ENCODE data around the gene PPP1CA.

The PPP1CA gene

GRCh38 chr11:67396587-67397389 lies 4.9 kb downstream of the PPP1CA start:
- no peak for DNase-seq
- Histone ChIP-seq H3K27ac (no peak overlapping the region), H3K4me3 (ENCODE audit: low read depth, low read length) (no peak overlapping the region), H3K36me3 (peaks cover 85% of the 10 kb centered on the region), H3K9me3 (ENCODE audit: severe bottlenecking) (no peaks in the 10 kb centered on the region), H3K27me3 (ENCODE audit: insufficient read depth, low read depth, severe bottlenecking) (no peaks in the 10 kb centered on the region)
- TF ChIP-seq, protein P1, sequence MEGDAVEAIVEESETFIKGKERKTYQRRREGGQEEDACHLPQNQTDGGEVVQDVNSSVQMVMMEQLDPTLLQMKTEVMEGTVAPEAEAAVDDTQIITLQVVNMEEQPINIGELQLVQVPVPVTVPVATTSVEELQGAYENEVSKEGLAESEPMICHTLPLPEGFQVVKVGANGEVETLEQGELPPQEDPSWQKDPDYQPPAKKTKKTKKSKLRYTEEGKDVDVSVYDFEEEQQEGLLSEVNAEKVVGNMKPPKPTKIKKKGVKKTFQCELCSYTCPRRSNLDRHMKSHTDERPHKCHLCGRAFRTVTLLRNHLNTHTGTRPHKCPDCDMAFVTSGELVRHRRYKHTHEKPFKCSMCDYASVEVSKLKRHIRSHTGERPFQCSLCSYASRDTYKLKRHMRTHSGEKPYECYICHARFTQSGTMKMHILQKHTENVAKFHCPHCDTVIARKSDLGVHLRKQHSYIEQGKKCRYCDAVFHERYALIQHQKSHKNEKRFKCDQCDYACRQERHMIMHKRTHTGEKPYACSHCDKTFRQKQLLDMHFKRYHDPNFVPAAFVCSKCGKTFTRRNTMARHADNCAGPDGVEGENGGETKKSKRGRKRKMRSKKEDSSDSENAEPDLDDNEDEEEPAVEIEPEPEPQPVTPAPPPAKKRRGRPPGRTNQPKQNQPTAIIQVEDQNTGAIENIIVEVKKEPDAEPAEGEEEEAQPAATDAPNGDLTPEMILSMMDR (IDR thresholded peaks at IDR 0.05; ENCODE audit: low read depth, low read length), result no peak

GRCh38 chr11:67396259-67396581 lies 5.4 kb downstream of the PPP1CA start:
- no peaks in the 10 kb centered on the region for H3K9me3 ChIP-seq (ENCODE audit: severe bottlenecking)
- DNase-seq, result no peak
- TF ChIP-seq, protein P1 (IDR thresholded peaks at IDR 0.05; ENCODE audit: low read depth, low read length), result no peak
- no peak overlapping the region for H3K4me3 ChIP-seq (ENCODE audit: low read depth, low read length)
- no peak overlapping the region for H3K27ac ChIP-seq
- peaks cover 85% of the 10 kb centered on the region for H3K36me3 ChIP-seq
- H3K27me3 ChIP-seq (ENCODE audit: insufficient read depth, low read depth, severe bottlenecking), result no peaks in the 10 kb centered on the region

GRCh38 chr11:67395555-67396258 lies 6.0 kb downstream of the PPP1CA start:
- TF ChIP-seq, protein P1 (IDR thresholded peaks at IDR 0.05; ENCODE audit: low read depth, low read length), result no peak
- no peak overlapping the region for H3K27ac ChIP-seq

DNA sequence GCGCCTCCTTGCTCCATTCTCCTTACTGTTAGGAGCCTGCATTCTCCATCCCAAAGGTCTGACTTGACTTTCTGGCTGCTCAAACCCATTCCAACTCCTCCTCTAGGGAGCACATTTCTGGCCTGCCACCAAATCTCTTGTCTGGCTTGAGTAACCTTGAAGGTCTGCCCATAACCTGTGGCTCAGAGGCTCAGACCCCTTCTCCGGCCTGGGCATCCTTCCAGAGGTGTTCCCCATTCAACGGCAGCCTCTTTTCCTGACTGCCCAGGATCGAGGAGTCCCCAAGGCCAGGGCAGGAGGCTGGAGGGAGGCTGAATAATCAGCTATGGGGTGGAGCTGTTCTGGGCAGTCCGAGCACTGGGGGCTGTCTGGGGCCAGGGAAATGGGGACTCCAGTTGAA lies 7.7 kb downstream of the PPP1CA start:
- DNase-seq, result no peak
- no peaks in the 10 kb centered on the region for H3K27me3 ChIP-seq (ENCODE audit: insufficient read depth, low read depth, severe bottlenecking)
- peaks cover 62% of the 10 kb centered on the region for H3K36me3 ChIP-seq
- TF ChIP-seq, protein P1 (IDR thresholded peaks at IDR 0.05; ENCODE audit: low read depth, low read length), result no peak
- H3K9me3 ChIP-seq (ENCODE audit: severe bottlenecking), result no peaks in the 10 kb centered on the region
- no peak overlapping the region for H3K27ac ChIP-seq
- H3K4me3 ChIP-seq (ENCODE audit: low read depth, low read length), result no peak overlapping the region

More at GRCh38 chr11:67395555-67396258, 6.0 kb downstream of the PPP1CA start:
- Histone ChIP-seq H3K27me3 (ENCODE audit: insufficient read depth, low read depth, severe bottlenecking) (no peaks in the 10 kb centered on the region), H3K9me3 (ENCODE audit: severe bottlenecking) (no peaks in the 10 kb centered on the region), H3K4me3 (ENCODE audit: low read depth, low read length) (no peak overlapping the region), H3K36me3 (peaks cover 80% of the 10 kb centered on the region)
- no peak for DNase-seq

DNA sequence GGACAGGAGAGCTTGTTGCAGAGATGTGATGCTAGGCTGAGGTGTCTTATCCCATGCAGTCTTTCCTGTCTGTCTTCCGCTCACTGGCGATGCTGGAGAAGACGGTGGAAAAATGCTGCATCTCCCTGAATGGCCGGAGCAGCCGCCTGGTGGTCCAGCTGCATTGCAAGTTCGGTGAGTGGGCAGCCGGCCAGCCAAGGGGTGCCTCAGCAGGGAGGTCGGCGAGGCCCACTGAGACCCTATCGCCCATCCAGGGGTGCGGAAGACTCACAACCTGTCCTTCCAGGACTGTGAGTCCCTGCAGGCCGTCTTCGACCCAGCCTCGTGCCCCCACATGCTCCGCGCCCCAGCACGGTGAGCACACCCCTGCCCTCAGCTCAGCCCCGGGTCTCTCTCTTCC lies 8.2 kb downstream of the PPP1CA start:
- Histone ChIP-seq H3K4me3 (ENCODE audit: low read depth, low read length) (no peak overlapping the region), H3K9me3 (ENCODE audit: severe bottlenecking) (no peaks in the 10 kb centered on the region), H3K36me3 (peaks cover 57% of the 10 kb centered on the region), H3K27ac (no peak overlapping the region), H3K27me3 (ENCODE audit: insufficient read depth, low read depth, severe bottlenecking) (no peaks in the 10 kb centered on the region)
- DNase-seq, result no peak
- TF ChIP-seq, protein P1 (IDR thresholded peaks at IDR 0.05; ENCODE audit: low read depth, low read length), result no peak

Data from WERI-Rb-1 (cell line).